Neuronal stem cell (in vitro differentiated cells): Measurements from ENCODE around the gene C2CD2L.

Experiments
- DNase-seq: peaks from one replicate; pipeline ENCODE4 v3.0.0-alpha.2; 2013; ENCODE audit warnings: low spot score
- H2AFZ ChIP-seq: one replicate; pipeline ENCODE4 v1.6.1; 2013; ENCODE audit warnings: mild to moderate bottlenecking, low read length, inconsistent platforms
- H2AK5ac ChIP-seq: 2 replicates; pipeline ENCODE4 v1.6.1; 2013; ENCODE audit warnings: low read depth, mild to moderate bottlenecking, inconsistent platforms, low read length, moderate library complexity, mixed read lengths
- H2BK120ac ChIP-seq: 2 replicates; pipeline ENCODE4 v1.6.1; 2013; ENCODE audit warnings: low read depth, mild to moderate bottlenecking, inconsistent platforms, low read length, moderate library complexity, mixed read lengths
- H2BK12ac ChIP-seq: one replicate; pipeline ENCODE4 v1.6.1; 2013; ENCODE audit warnings: low read length, inconsistent platforms
- H2BK15ac ChIP-seq: 2 replicates; pipeline ENCODE4 v1.6.1; 2013; ENCODE audit warnings: mild to moderate bottlenecking, low read length, inconsistent platforms, mixed read lengths
- H2BK5ac ChIP-seq: one replicate; pipeline ENCODE4 v1.6.1; 2013; ENCODE audit warnings: inconsistent platforms, mild to moderate bottlenecking, low read length, moderate library complexity
- H3K14ac ChIP-seq: one replicate; pipeline ENCODE4 v1.6.1; 2013; ENCODE audit warnings: low read length, inconsistent platforms
- H3K18ac ChIP-seq: 2 replicates; pipeline ENCODE4 v1.6.1; 2013; ENCODE audit warnings: low read length, inconsistent platforms
- H3K23ac ChIP-seq: 2 replicates; pipeline ENCODE4 v1.6.1; 2013; ENCODE audit warnings: low read depth, mild to moderate bottlenecking, mixed read lengths, low read length, inconsistent platforms; ENCODE audit not compliant: poor library complexity
- H3K27ac ChIP-seq: replicated peaks from 3 replicates; pipeline ENCODE4 v1.5.1; 2013; ENCODE audit warnings: low read length, inconsistent platforms
- H3K27me3 ChIP-seq, 3 experiments: 2 replicates each; pipeline ENCODE4 v1.6.1; 2013; ENCODE audit warnings: low read length in 3 of 3, mild to moderate bottlenecking in 2 of 3, inconsistent platforms in 1 of 3, low read depth in 1 of 3, mixed read lengths in 1 of 3, moderate library complexity in 1 of 3; ENCODE audit not compliant: control insufficient read depth in 3 of 3, insufficient read depth in 3 of 3
- H3K36me3 ChIP-seq, 2 donors: replicated peaks in 1 of 2; 2 replicates each; pipeline ENCODE4 v1.6.1; 2013; ENCODE audit warnings: low read length in 2 of 2; ENCODE audit not compliant: control insufficient read depth in 2 of 2, insufficient read depth in 2 of 2
- H3K4ac ChIP-seq: 2 replicates; pipeline ENCODE4 v1.6.1; 2013; ENCODE audit warnings: inconsistent platforms, mild to moderate bottlenecking, low read length, moderate library complexity
- H3K4me1 ChIP-seq, 2 donors: 1 replicate in 1 of 2; 2 replicates in 1 of 2; pipeline ENCODE4 v1.6.1; 2013; ENCODE audit warnings: low read length in 2 of 2, low read depth in 1 of 2; ENCODE audit not compliant: control insufficient read depth in 2 of 2, insufficient read depth in 1 of 2
- H3K4me2 ChIP-seq: one replicate; pipeline ENCODE4 v1.6.1; 2013; ENCODE audit warnings: mild to moderate bottlenecking, low read length, inconsistent platforms; ENCODE audit not compliant: insufficient read depth, poor library complexity, severe bottlenecking
- H3K4me3 ChIP-seq, 2 donors: 2 replicates each; pipeline ENCODE4 v1.5.1; 2013; ENCODE audit warnings: low read length in 2 of 2, mild to moderate bottlenecking in 2 of 2, inconsistent platforms in 1 of 2, moderate library complexity in 1 of 2
- H3K79me1 ChIP-seq: one replicate; pipeline ENCODE4 v1.6.1; 2013; ENCODE audit warnings: low read depth, mild to moderate bottlenecking, inconsistent platforms, low read length, moderate library complexity
- H3K9ac ChIP-seq: one replicate; pipeline ENCODE4 v1.6.1; 2013; ENCODE audit warnings: mild to moderate bottlenecking, low read depth, low read length, inconsistent platforms; ENCODE audit not compliant: poor library complexity
- H3K9me3 ChIP-seq, 2 donors: replicated peaks in 1 of 2; 2 replicates each; pipeline versions ENCODE3 to v1.6.1; 2013; ENCODE audit warnings: low read length in 2 of 2, mild to moderate bottlenecking in 2 of 2, inconsistent platforms in 1 of 2, low read depth in 1 of 2, mixed read lengths in 1 of 2, moderate library complexity in 1 of 2; ENCODE audit not compliant: control insufficient read depth in 2 of 2, insufficient read depth in 1 of 2
- H4K8ac ChIP-seq: one replicate; pipeline ENCODE4 v1.6.1; 2013; ENCODE audit warnings: low read depth, mild to moderate bottlenecking, inconsistent platforms, low read length, moderate library complexity
- H4K91ac ChIP-seq: one replicate; pipeline ENCODE4 v1.6.1; 2013; ENCODE audit warnings: low read length, low read depth, mild to moderate bottlenecking, inconsistent platforms; ENCODE audit not compliant: poor library complexity
- WGBS, 2 donors: extraction: QIAGEN DNeasy Blood & Tissue Kit; methylation state at CpG; one replicate each; pipeline ENCODE4 v1.1.7; 2013; ENCODE audit warnings: missing lambda C conversion rate in 2 of 2, mixed read lengths in 1 of 2; ENCODE audit not compliant: insufficient read length in 2 of 2, insufficient replicate concordance in 1 of 2; ENCODE audit errors: extremely low coverage in 2 of 2; 5-methylcytosine and 5-hydroxymethylcytosine counted together

C2CD2L gene

DNA sequence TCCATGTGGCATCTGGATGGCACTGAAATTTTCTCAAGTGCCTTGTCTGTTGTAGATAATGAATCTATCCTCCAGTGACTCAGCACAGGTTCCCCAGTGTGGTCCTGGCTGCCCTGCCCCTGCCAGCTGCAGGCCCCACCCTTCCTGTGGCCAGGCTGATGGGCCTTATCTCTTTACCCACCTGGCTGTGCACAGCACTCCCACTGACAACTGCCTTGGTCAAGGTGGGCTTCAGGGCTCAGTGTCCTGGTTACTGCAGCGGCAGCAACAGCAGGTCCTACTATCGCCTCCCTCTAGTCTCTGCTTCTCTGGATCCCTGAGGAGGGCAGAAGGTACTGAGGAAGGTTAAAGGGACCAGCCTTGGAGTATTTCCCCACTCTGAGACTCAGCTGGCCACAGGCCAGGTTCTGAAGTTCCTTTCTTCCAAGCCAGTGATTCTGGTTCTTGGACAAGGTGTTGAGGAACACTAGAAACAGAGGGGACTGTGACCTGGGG, 19.4 kb upstream of the C2CD2L start:
- Histone ChIP-seq H3K9ac (no peak overlapping the region), H3K79me1 (peaks cover 13% of the 10 kb centered on the region), H3K4me3 (no peak overlapping the region), H2BK12ac (no peak overlapping the region), H3K4ac (no peak overlapping the region), H3K9me3 (no peaks in the 10 kb centered on the region), H2AFZ (no peak overlapping the region), H2BK120ac (no peak overlapping the region), H3K4me1 (peaks cover 15 to 16% of the 10 kb centered on the region in 2 donors), H3K36me3 (peaks cover 16 to 41% of the 10 kb centered on the region in 2 donors), H2BK5ac (no peak overlapping the region), H3K14ac (no peak overlapping the region), H4K91ac (no peak overlapping the region), H3K18ac (no peak overlapping the region), H2BK15ac (no peak overlapping the region), H4K8ac (no peak overlapping the region), H3K23ac (no peak overlapping the region), H3K27me3 (no peaks in the 10 kb centered on the region), H3K27ac (no peak overlapping the region), H3K4me2 (no peak overlapping the region), H2AK5ac (no peak overlapping the region)
- DNase-seq: no peak
- no CpG with 5 or more reads among the region's 2 CpGs for WGBS, 2 donors

GRCh38 chr11:119088406-119088805, 18.7 kb upstream of the C2CD2L start:
- Histone ChIP-seq H3K4me1 (peaks cover 18 to 22% of the 10 kb centered on the region in 2 donors), H3K9me3 (no peaks in the 10 kb centered on the region), H4K91ac (no peak overlapping the region), H3K18ac (no peak overlapping the region), H3K4ac (no peak overlapping the region), H2BK12ac (no peak overlapping the region), H3K27me3 (no peaks in the 10 kb centered on the region), H2BK15ac (no peak overlapping the region), H3K4me3 (no peak overlapping the region), H3K9ac (no peak overlapping the region), H4K8ac (no peak overlapping the region), H3K36me3 (peaks cover 23 to 47% of the 10 kb centered on the region in 2 donors), H2BK5ac (no peak overlapping the region), H3K27ac (no peak overlapping the region), H3K79me1 (peaks cover 13% of the 10 kb centered on the region), H3K23ac (no peak overlapping the region), H2AK5ac (no peak overlapping the region), H2BK120ac (no peak overlapping the region), H3K14ac (no peak overlapping the region), H2AFZ (no peak overlapping the region), H3K4me2 (no peak overlapping the region)
- WGBS, 2 donors: no CpG with 5 or more reads among the region's 9 CpGs
- no peak for DNase-seq

DNA sequence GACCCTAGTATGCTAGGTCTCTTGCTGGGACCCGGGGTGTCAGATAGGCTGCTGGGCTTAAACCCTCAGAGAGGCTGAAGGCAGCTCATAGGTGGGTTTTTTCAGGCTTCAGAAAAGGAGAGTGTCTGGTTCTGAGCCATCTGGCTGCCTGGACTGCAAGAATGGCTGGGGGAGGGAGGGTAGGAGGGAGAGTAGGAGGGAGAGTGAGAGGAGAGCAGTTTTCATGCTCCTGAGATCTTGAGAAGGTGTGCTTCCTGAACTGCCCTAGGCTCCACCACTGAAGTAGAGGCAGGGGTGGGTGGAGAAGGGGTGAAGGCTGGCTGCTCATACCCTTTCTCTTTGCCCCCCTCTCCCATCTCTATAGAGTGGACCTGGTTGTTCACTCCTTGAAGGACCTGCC, 17.8 kb upstream of the C2CD2L start:
- no peak overlapping the region for H2BK120ac ChIP-seq
- H3K4me2 ChIP-seq: no peak overlapping the region
- no peaks in the 10 kb centered on the region for H3K9me3 ChIP-seq
- H3K4me1 ChIP-seq: peaks cover 18 to 25% of the 10 kb centered on the region in 2 donors
- H3K36me3 ChIP-seq: peaks cover 26 to 56% of the 10 kb centered on the region in 2 donors
- peaks cover 13% of the 10 kb centered on the region for H3K79me1 ChIP-seq
- no CpG with 5 or more reads among the region's 1 CpG for WGBS, 2 donors
- H3K27me3 ChIP-seq: no peaks in the 10 kb centered on the region
- no peak overlapping the region for H2AK5ac ChIP-seq
- H2AFZ ChIP-seq: no peak overlapping the region
- H3K27ac ChIP-seq: no peak overlapping the region
- H3K18ac ChIP-seq: no peak overlapping the region
- H3K23ac ChIP-seq: peak overlapping the region; percentile 58
- H4K91ac ChIP-seq: no peak overlapping the region
- H3K4me3 ChIP-seq: no peak overlapping the region
- H2BK15ac ChIP-seq: no peak overlapping the region
- H3K9ac ChIP-seq: no peak overlapping the region
- H3K4ac ChIP-seq: no peak overlapping the region
- H2BK5ac ChIP-seq: peak overlapping the region; percentile 42
- DNase-seq: no peak
- H3K14ac ChIP-seq: no peak overlapping the region
- H2BK12ac ChIP-seq: no peak overlapping the region
- H4K8ac ChIP-seq: no peak overlapping the region

DNA sequence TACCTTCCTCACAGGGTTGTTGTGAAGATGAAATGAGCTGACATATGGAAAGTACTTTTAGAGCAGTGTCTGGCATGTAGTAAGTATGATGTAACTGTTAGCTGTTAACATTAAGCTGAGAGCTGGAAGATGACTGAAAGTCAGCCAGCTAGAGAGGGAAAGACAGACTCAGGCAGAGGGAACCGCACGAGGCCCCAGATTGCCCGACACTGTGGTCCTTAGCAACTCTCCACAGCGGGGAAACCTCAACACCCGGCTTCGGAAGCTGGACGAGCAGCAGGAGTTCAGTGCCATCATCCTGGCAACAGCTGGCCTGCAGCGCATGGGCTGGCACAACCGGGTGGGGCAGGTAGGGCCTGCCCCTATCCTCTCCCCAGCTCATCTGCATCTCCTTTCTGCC, 16.0 kb upstream of the C2CD2L start:
- no peak overlapping the region for H2AK5ac ChIP-seq
- no peak overlapping the region for H2BK15ac ChIP-seq
- H3K18ac ChIP-seq: no peak overlapping the region
- H2AFZ ChIP-seq: no peak overlapping the region
- H4K91ac ChIP-seq: no peak overlapping the region
- no peak overlapping the region for H3K27ac ChIP-seq
- H2BK12ac ChIP-seq: no peak overlapping the region
- no peak overlapping the region for H3K4me2 ChIP-seq
- no peak overlapping the region for H3K4ac ChIP-seq
- H3K23ac ChIP-seq: no peak overlapping the region
- no peak overlapping the region for H2BK120ac ChIP-seq
- no peak overlapping the region for H3K9ac ChIP-seq
- peaks cover 15 to 19% of the 10 kb centered on the region in 2 donors for H3K4me1 ChIP-seq
- no CpG with 5 or more reads among the region's 9 CpGs for WGBS, 2 donors
- no peak for DNase-seq
- H3K36me3 ChIP-seq: peaks cover 26 to 58% of the 10 kb centered on the region in 2 donors
- peaks cover 10% of the 10 kb centered on the region for H3K79me1 ChIP-seq
- no peaks in the 10 kb centered on the region for H3K27me3 ChIP-seq
- no peak overlapping the region for H3K14ac ChIP-seq
- H3K4me3 ChIP-seq: no peak overlapping the region
- no peak overlapping the region for H2BK5ac ChIP-seq
- H4K8ac ChIP-seq: no peak overlapping the region
- no peaks in the 10 kb centered on the region for H3K9me3 ChIP-seq
